ENCODE measurements around the gene PHF14. TPM values are rescaled to one million over a fixed set of nuclear protein-coding genes. Genes with fewer than 3 reads are reported as not detected.
"Not testable (repeated sequence)": the region's sequence is repeated elsewhere in the genome, so short reads cannot be mapped to it uniquely, and the experiment has no call there.

The PHF14 gene
- polyA plus RNA-seq, 3 donors: 10.2 to 23.1 (median 12.6) TPM

- 1% methylated on average over 47 of the region's 47 CpGs for WGBS, 3 donors
- H3K27ac ChIP-seq (ENCODE audit: low read depth, low read length): no peak overlapping the region
Observed at GRCh38 chr7:10973942-10974911, 555 bp downstream of the PHF14 start.

DNA sequence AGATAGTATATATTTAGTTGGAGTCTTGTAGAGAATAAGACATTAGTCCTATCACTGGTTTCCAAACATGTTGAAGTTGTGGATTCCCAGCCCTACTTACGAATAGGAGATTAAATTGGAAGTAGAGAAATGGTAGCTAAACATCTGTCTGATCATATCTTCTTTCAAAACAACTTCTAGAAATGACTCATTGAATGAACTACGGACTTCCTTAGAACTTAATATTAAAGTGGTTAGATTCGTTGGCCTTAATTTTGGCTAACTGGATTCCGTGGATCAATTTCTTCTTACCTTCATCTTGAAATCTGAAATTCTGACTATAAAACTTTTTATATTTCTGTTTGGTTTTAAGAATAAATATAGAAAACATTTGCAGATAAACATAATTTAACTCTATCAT, 3.4 kb downstream of the PHF14 start:
- no peak overlapping the region for H3K27ac ChIP-seq (ENCODE audit: low read depth, low read length)
- 79 to 93% (median 81%) methylated on average over 4 of the region's 4 CpGs for WGBS, 3 donors

DNA sequence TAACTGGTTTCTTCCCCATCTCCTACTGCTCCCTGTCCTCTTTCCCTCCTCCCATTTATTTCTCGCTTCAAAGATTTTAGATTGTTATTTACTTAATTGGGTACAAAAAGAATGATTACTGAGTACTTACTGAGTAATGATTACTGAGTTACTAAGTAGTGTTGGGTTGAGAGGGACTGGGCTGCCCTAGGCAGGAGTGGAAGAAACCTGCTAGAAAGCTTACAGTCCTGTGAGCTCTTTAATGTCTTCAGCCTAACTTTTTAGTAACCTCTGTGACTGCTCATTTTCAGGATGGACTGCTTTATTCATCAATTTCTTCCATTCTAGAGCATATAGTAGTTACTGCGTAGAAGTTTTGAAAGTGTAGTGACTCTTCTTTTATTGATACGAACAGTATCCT, 7.6 kb downstream of the PHF14 start:
- H3K27ac ChIP-seq (ENCODE audit: low read depth, low read length): no peak overlapping the region
- WGBS, 3 donors: 89 to 97% (median 91%) methylated on average over 3 of the region's 3 CpGs

DNA sequence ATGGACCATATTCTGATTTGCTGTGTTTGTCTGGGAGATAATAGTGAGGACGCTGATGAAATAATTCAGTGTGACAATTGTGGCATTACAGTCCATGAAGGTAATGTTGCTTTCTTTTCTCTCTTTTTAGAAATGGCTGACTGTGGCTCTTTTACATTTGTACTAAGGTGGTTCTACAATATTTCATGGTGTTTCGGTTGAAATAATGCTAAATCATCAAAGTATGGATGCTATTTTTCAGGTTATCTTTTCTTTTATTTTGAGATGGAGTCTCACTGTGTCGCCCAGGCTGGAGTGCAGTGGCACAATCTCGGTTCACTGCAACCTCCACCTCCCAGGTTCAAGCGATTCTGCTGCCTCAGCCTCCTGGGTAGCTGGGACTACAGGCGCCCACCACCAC, 17.1 kb downstream of the PHF14 start:
- 96 to 98% (median 96%) methylated on average over 6 of the region's 6 CpGs for WGBS, 3 donors
- not testable (repeated sequence) for H3K27ac ChIP-seq (ENCODE audit: low read depth, low read length)

- not testable (repeated sequence) for H3K27ac ChIP-seq (ENCODE audit: low read depth, low read length)
- WGBS, 3 donors: 96 to 99% (median 96%) methylated on average over 32 to 34 of the region's 34 CpGs
Observed at GRCh38 chr7:10995482-10996166, 22.0 kb downstream of the PHF14 start.

GRCh38 chr7:10998996-10999757, 25.5 kb downstream of the PHF14 start:
- no peak overlapping the region for H3K27ac ChIP-seq (ENCODE audit: low read depth, low read length)
- 85 to 88% (median 85%) methylated on average over 4 of the region's 4 CpGs for WGBS, 3 donors

GRCh38 chr7:11005202-11005601, 31.5 kb downstream of the PHF14 start:
- no peak overlapping the region for H3K27ac ChIP-seq (ENCODE audit: low read depth, low read length)

DNA sequence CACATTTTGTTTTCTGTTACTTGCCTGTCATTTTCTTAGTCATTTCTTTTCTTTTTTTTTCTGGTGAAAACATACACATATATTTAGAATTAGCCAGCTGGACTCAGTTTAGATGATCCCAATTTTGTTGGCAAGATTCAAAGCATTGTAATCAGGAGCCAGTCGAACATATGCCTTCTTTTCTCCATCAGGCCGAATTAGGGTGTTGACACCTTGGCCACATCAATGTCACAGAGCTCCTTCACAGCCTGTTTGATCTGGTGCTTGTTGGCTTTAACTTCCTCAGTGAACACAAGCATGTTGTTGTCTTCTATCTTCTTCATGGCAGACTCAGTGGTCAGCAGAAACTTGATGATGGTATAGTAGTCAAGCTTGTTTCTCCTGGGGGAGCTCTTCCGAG, 32.6 kb downstream of the PHF14 start:
- no peak overlapping the region for H3K27ac ChIP-seq (ENCODE audit: low read depth, low read length)
- 86 to 93% (median 87%) methylated on average over 3 of the region's 3 CpGs for WGBS, 3 donors

DNA sequence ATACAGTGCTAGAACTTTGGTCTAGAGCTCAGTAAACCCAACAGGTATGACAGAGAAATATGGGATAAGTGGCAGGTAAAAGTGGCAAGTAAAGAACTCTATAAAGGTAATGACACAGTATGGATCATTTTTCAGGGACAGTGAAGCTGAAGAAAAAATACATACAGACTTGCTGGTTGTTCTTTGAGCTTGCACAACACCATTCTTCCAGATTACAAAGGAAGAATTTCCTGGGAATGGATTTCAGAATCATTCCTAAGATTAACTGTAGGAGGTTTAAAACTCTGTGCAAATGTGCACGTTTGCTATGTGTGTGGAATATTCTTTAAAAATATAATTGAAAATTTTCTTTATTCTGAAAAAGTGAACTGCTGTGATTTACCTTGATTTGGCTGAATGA, 36.0 kb downstream of the PHF14 start:
- WGBS, 3 donors: 24 to 55% (median 46%) methylated on average over 1 of the region's 1 CpG
- no peak overlapping the region for H3K27ac ChIP-seq (ENCODE audit: low read depth, low read length)

DNA sequence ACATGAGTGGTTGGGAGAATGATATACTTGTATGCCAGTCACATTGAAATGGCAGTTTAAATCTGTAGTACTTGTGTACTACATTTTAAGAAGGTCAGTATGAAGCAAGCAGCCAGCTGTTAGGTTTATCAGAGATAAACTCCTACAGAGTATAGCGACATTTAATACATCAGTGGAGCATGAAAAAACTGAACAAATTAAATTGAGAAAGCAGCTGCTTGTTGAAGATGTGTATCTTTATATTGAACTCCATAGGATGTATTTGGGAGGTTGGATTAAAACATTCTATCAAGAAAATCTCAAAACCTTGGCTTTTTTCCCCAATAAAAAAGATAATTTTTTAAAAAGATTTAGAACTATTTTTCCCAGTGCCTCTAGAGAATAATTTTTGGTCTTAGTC, 47.8 kb downstream of the PHF14 start:
- 86 to 93% (median 93%) methylated on average over 1 of the region's 1 CpG for WGBS, 3 donors
- H3K27ac ChIP-seq (ENCODE audit: low read depth, low read length): no peak overlapping the region

GRCh38 chr7:11026452-11027359, 53.0 kb downstream of the PHF14 start:
- WGBS, 3 donors: 78 to 98% (median 87%) methylated on average over 2 of the region's 2 CpGs

DNA sequence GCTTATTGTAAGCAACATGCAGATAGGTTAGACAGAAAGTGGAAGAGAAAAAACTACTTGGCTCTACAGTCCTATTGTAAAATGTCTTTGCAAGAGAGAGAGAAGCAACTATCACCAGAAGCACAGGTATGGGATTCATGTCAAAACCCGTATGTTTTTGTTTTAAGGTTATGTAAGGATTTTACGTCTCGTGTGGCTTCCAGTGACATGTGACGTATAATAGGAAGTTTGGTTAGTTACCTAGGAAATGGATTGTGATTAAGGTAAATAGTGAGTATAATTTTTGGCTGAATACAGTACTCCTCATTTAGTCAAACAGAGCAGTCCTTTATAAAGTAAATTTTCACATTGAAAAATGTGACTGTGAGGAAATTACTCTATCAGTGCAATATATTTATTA, 62.0 kb downstream of the PHF14 start:
- H3K27ac ChIP-seq (ENCODE audit: low read depth, low read length): no peak overlapping the region
- 78 to 92% (median 85%) methylated on average over 4 of the region's 4 CpGs for WGBS, 3 donors

More at GRCh38 chr7:11026452-11027359, 53.0 kb downstream of the PHF14 start:
- H3K27ac ChIP-seq (ENCODE audit: low read depth, low read length): no peak overlapping the region

GRCh38 chr7:11039974-11040373, 66.3 kb downstream of the PHF14 start:
- no peak overlapping the region for H3K27ac ChIP-seq (ENCODE audit: low read depth, low read length)

DNA sequence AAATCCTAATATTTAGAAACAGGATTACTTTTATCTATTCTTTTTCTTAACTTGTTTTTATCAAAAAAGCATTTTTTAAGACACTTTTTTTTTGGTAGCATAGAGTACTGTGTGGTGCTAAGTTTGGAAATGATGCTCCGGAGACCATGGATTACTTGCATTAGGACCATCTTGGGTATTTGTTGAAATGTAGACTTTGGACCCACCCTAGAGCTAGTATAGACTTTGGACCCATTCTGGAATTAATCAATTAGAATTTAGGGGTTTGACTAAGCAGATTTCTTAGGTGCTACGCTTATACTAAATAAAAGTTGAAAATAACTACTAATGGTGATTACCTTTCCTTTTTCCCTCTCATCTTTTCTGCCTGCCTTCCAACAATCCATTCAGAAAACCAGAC, 80.4 kb downstream of the PHF14 start:
- no peak overlapping the region for H3K27ac ChIP-seq (ENCODE audit: low read depth, low read length)
- WGBS, 3 donors: 97 to 100% (median 98%) methylated on average over 2 of the region's 2 CpGs

DNA sequence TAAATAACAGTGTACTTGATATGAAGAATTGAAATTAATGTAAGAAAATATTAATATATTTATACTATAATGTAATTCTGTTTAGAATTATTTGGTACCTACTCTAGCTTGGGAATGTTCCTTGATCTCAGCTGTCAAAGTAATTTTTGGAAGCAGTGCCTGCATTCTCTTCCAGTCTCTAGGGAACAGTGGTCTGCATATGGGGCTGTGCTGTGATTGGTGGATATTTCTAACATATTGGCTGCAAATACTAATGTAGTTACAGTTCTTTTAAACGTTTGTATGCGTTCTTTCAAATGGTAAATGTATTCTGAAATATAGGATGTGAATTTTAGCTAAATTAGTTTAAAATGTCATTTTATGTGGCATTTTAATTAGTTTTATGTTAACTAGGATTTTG, 87.2 kb downstream of the PHF14 start:
- no peak overlapping the region for H3K27ac ChIP-seq (ENCODE audit: low read depth, low read length)
- WGBS, 3 donors: 60 to 81% (median 75%) methylated on average over 2 of the region's 2 CpGs

- H3K27ac ChIP-seq (ENCODE audit: low read depth, low read length): no peak overlapping the region
Observed at GRCh38 chr7:11062110-11062509, 88.4 kb downstream of the PHF14 start.

GRCh38 chr7:11069591-11069990, 95.9 kb downstream of the PHF14 start:
- WGBS, 3 donors: 65 to 76% (median 75%) methylated on average over 3 of the region's 3 CpGs
- no peak overlapping the region for H3K27ac ChIP-seq (ENCODE audit: low read depth, low read length)

- no peak overlapping the region for H3K27ac ChIP-seq (ENCODE audit: low read depth, low read length)
- WGBS, 3 donors: 85 to 88% (median 86%) methylated on average over 2 of the region's 2 CpGs
Observed at GRCh38 chr7:11077816-11078215, 104.1 kb downstream of the PHF14 start.

Data from adipose tissue (tissue), 3 donors.